Mesendoderm (in vitro differentiated cells): Measurements from ENCODE around the gene DNAJC9. TPM values are rescaled to one million over a fixed set of nuclear protein-coding genes. Genes with fewer than 3 reads are reported as not detected.

Experiments
- DNase-seq: peaks from one replicate; pipeline ENCODE4 v3.0.0; 2013
- H2AK5ac ChIP-seq: 2 replicates; pipeline ENCODE4 v1.6.1; 2013; ENCODE audit warnings: low read length, inconsistent platforms
- H2BK120ac ChIP-seq: 2 replicates; pipeline ENCODE4 v1.6.1; 2013; ENCODE audit warnings: low read depth, mild to moderate bottlenecking, low read length, moderate library complexity, mixed read lengths
- H2BK15ac ChIP-seq: replicated peaks from 2 replicates; pipeline ENCODE4 v1.6.1; 2013; ENCODE audit warnings: low read depth, mild to moderate bottlenecking, moderate library complexity
- H2BK5ac ChIP-seq: 2 replicates; pipeline ENCODE4 v1.6.1; 2013; ENCODE audit warnings: low read length, inconsistent platforms
- H3K18ac ChIP-seq: 2 replicates; pipeline ENCODE4 v1.6.1; 2013; ENCODE audit warnings: mild to moderate bottlenecking, low read length, mixed read lengths
- H3K23ac ChIP-seq: one replicate; pipeline ENCODE4 v1.6.1; 2013; ENCODE audit warnings: low read length
- H3K27ac ChIP-seq: 2 replicates; pipeline ENCODE4 v1.5.1; 2013; ENCODE audit warnings: low read depth, mild to moderate bottlenecking, inconsistent platforms, low read length, moderate library complexity
- H3K27me3 ChIP-seq: 2 replicates; pipeline ENCODE4 v1.6.1; 2013; ENCODE audit warnings: low read length, control low read depth, mild to moderate bottlenecking, inconsistent platforms; ENCODE audit not compliant: insufficient read depth, poor library complexity
- H3K36me3 ChIP-seq: 2 replicates; pipeline ENCODE4 v1.6.1; 2013; ENCODE audit warnings: low read length, inconsistent platforms; ENCODE audit not compliant: control insufficient read depth, insufficient read depth
- H3K4ac ChIP-seq: one replicate; pipeline ENCODE4 v1.6.1; 2013; ENCODE audit warnings: low read depth, mild to moderate bottlenecking, low read length, moderate library complexity
- H3K4me1 ChIP-seq: 2 replicates; pipeline ENCODE4 v1.6.1; 2013; ENCODE audit warnings: low read depth, low read length, inconsistent platforms; ENCODE audit not compliant: control insufficient read depth
- H3K4me2 ChIP-seq: 2 replicates; pipeline ENCODE4 v1.6.1; 2013; ENCODE audit warnings: low read length
- H3K4me3 ChIP-seq: 2 replicates; pipeline ENCODE4 v1.5.1; 2013; ENCODE audit warnings: mild to moderate bottlenecking, low read length
- H3K56ac ChIP-seq: one replicate; pipeline ENCODE4 v1.6.1; 2013; ENCODE audit warnings: low read length
- H3K79me1 ChIP-seq: 2 replicates; pipeline ENCODE4 v1.6.1; 2013; ENCODE audit warnings: low read length, inconsistent platforms
- H3K79me2 ChIP-seq: 2 replicates; pipeline ENCODE4 v1.6.1; 2013; ENCODE audit warnings: mild to moderate bottlenecking, low read length; ENCODE audit not compliant: control insufficient read depth, insufficient read depth
- H3K9ac ChIP-seq: 2 replicates; pipeline ENCODE4 v1.6.1; 2013; ENCODE audit warnings: low read length, inconsistent platforms
- H4K5ac ChIP-seq: one replicate; pipeline ENCODE4 v1.6.1; 2013; ENCODE audit warnings: low read length
- H4K8ac ChIP-seq: one replicate; pipeline ENCODE4 v1.6.1; 2013; ENCODE audit warnings: low read depth, mild to moderate bottlenecking, control low read depth, low read length, moderate library complexity
- WGBS: extraction: QIAGEN DNeasy Blood & Tissue Kit; methylation state at CpG from one replicate; pipeline ENCODE4 v1.1.7; 2013; ENCODE audit warnings: low lambda C conversion rate, missing lambda C conversion rate; ENCODE audit not compliant: insufficient coverage; ENCODE audit errors: extremely low coverage; 5-methylcytosine and 5-hydroxymethylcytosine counted together
- small RNA-seq: library from polyadenylated mRNA; stranded (forward); fragments of <200 nt; extraction: miRNeasy Mini kit (QIAGEN cat#:217004); gene quantifications from one replicate; pipeline ENCODE3, GENCODE V24; 2013; ENCODE audit not compliant: insufficient read depth

Gene DNAJC9

DNA sequence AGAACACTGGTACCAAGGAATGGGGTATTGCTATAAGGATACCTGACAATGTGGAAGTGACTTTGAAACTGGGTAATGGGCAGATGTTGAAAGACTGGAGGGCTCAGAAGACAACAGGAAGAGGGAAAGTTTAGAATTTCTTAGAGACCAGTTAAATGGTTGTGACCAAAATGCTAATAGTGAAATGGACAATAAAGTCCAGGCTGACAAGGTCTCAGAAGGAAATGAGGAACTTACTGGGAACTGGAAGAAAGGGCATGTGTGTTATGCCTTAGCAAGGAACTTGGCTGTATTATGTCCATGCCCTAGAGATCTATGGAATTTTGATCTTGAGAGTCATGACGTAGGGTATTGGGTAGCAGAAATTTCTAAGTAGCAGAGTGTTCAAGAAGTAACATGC is 41.2 kb downstream of the DNAJC9 start:
- no peak overlapping the region for H2BK120ac ChIP-seq

DNA sequence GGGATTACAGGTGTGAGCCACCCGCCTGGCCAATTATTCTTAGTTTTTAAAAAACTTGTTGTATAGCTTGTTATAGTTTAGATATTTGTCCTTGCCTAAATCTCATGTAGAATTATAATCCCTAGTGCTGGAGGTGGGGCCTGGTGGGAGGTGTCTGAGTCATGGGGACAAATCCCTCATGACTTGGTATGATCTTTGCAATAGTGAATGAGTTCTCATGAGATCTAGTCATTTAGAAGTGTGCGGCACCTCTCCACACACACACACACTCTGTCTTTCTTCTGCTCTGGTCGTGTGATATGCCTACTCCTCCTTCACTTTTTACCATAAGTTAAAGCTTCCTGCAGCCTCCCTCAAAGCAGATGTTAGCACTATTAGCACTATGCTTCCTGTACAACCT is 42.0 kb downstream of the DNAJC9 start:
- no peak overlapping the region for H4K8ac ChIP-seq
- WGBS, result no CpG with 5 or more reads among the region's 3 CpGs
- no peak overlapping the region for H3K56ac ChIP-seq
- H3K27ac ChIP-seq, result no peak overlapping the region
- no peak overlapping the region for H2BK15ac ChIP-seq
- no peaks in the 10 kb centered on the region for H3K79me2 ChIP-seq
- no peak overlapping the region for H2BK5ac ChIP-seq
- no peak overlapping the region for H2AK5ac ChIP-seq
- no peak overlapping the region for H3K23ac ChIP-seq
- no peak overlapping the region for H3K4me2 ChIP-seq
- H3K4ac ChIP-seq, result no peak overlapping the region
- no peak overlapping the region for H2BK120ac ChIP-seq
- H3K79me1 ChIP-seq, result no peaks in the 10 kb centered on the region
- no peak overlapping the region for H3K9ac ChIP-seq
- H4K5ac ChIP-seq, result no peak overlapping the region
- no peak overlapping the region for H3K18ac ChIP-seq
- H3K4me1 ChIP-seq, result no peaks in the 10 kb centered on the region
- no peak overlapping the region for H3K4me3 ChIP-seq
- no peak for DNase-seq
- H3K27me3 ChIP-seq, result no peaks in the 10 kb centered on the region
- H3K36me3 ChIP-seq, result no peaks in the 10 kb centered on the region

More for the DNA sequence above, 41.2 kb downstream of the DNAJC9 start:
- no peak for DNase-seq
- no peak overlapping the region for H2BK15ac ChIP-seq
- H2BK5ac ChIP-seq, result no peak overlapping the region
- no peak overlapping the region for H3K27ac ChIP-seq
- H3K79me2 ChIP-seq, result no peaks in the 10 kb centered on the region
- H3K4me1 ChIP-seq, result no peaks in the 10 kb centered on the region
- no CpG with 5 or more reads among the region's 1 CpG for WGBS
- no peak overlapping the region for H3K23ac ChIP-seq
- H3K4me2 ChIP-seq, result no peak overlapping the region
- no peak overlapping the region for H3K56ac ChIP-seq
- H3K4me3 ChIP-seq, result no peak overlapping the region
- no peaks in the 10 kb centered on the region for H3K79me1 ChIP-seq
- no peaks in the 10 kb centered on the region for H3K27me3 ChIP-seq
- H3K36me3 ChIP-seq, result no peaks in the 10 kb centered on the region
- no peak overlapping the region for H3K9ac ChIP-seq
- no peak overlapping the region for H2AK5ac ChIP-seq
- H3K18ac ChIP-seq, result no peak overlapping the region
- no peak overlapping the region for H4K5ac ChIP-seq
- H3K4ac ChIP-seq, result no peak overlapping the region
- H4K8ac ChIP-seq, result no peak overlapping the region

Small RNA genes lying within 50 kb of the gene (small RNA-seq; reads per million reads assigned to genes)
- not detected for gene RF00019
- gene RNU6-833P, result not detected
